Neural cell (in vitro differentiated cells): ENCODE data around the gene TMEM81.

ENCODE experiments used
- MXI1 ChIP-seq: fragments of 450-650 bp; conservative IDR thresholded peaks from 2 replicates; pipeline ENCODE4 v1.6.1; 2014; ENCODE audit warnings: antibody characterized with exemption, mild to moderate bottlenecking; ENCODE audit not compliant: poor library complexity, severe bottlenecking
- TF ChIP-seq, protein P1 (sequence below): fragments of 450-650 bp; IDR thresholded peaks from 2 replicates; pipeline ENCODE4 v1.5.1; 2014; ENCODE audit warnings: antibody characterized with exemption, mild to moderate bottlenecking, moderate library complexity; ENCODE audit not compliant: poor library complexity, severe bottlenecking

DNA sequence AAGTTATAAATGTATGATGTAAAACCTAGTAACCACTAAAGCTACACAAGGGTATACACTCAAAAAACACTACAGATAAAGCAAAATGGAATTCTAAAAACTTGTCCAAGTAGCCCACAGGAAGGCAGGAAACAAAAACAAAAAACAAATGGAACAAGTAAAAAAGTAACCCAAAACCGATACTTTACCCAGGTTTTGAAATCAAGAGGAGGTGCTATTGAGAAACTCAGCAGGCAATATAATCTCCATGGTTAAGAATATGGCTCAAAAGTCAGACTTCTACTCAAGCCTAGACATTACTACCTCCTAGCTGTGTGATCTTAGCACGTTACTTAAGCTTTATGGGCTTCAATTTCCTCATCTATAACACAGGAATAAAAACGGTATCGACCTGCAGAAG, 24.2 kb upstream of the TMEM81 start:
- TF ChIP-seq, protein P1, sequence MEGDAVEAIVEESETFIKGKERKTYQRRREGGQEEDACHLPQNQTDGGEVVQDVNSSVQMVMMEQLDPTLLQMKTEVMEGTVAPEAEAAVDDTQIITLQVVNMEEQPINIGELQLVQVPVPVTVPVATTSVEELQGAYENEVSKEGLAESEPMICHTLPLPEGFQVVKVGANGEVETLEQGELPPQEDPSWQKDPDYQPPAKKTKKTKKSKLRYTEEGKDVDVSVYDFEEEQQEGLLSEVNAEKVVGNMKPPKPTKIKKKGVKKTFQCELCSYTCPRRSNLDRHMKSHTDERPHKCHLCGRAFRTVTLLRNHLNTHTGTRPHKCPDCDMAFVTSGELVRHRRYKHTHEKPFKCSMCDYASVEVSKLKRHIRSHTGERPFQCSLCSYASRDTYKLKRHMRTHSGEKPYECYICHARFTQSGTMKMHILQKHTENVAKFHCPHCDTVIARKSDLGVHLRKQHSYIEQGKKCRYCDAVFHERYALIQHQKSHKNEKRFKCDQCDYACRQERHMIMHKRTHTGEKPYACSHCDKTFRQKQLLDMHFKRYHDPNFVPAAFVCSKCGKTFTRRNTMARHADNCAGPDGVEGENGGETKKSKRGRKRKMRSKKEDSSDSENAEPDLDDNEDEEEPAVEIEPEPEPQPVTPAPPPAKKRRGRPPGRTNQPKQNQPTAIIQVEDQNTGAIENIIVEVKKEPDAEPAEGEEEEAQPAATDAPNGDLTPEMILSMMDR, result no peak
- TF ChIP-seq MXI1, result no peak
